HCT116 (cell line): ENCODE data around the gene IQCB1.

Experiments used
- EZH2 ChIP-seq: fragments of 200-600 bp; sonication (generic); IDR thresholded peaks from 2 replicates; pipeline ENCODE4 v1.6.1; 2017; ENCODE audit warnings: antibody characterized with exemption, mixed run types
- EZH2phosphoT487 ChIP-seq: fragments of 200-600 bp; IDR thresholded peaks from 2 replicates; pipeline ENCODE4 v1.6.1; 2018; ENCODE audit warnings: antibody characterized with exemption, borderline replicate concordance
- POLR2A ChIP-seq: IDR thresholded peaks from 2 replicates; pipeline ENCODE4 v1.7.0; 2011; ENCODE audit warnings: borderline replicate concordance; ENCODE audit not compliant: insufficient read depth, insufficient read length; ENCODE audit errors: extremely low read depth
- POLR2AphosphoS5 ChIP-seq: IDR thresholded peaks from 2 replicates; pipeline ENCODE4 v1.6.1; 2011; ENCODE audit warnings: mild to moderate bottlenecking, low read depth, low read length, moderate library complexity
- SIN3A ChIP-seq: IDR thresholded peaks from 2 replicates; pipeline ENCODE4 v1.6.1; 2012; ENCODE audit warnings: low read depth
- SP1 ChIP-seq: IDR thresholded peaks from 2 replicates; pipeline ENCODE4 v1.6.1; 2012; ENCODE audit warnings: low read depth
- TCF7L2 ChIP-seq: IDR thresholded peaks from 2 replicates; pipeline ENCODE4 v1.7.0; 2011; ENCODE audit warnings: borderline replicate concordance, inconsistent platforms; ENCODE audit not compliant: insufficient read depth, insufficient read length; ENCODE audit errors: extremely low read depth
- YY1 ChIP-seq: IDR thresholded peaks from 2 replicates; pipeline ENCODE4 v1.6.1; 2011; ENCODE audit warnings: low read length, low read depth, moderate library complexity, mild to moderate bottlenecking; ENCODE audit not compliant: insufficient replicate concordance; ENCODE audit errors: extremely low read depth
- ZFX ChIP-seq: fragments of 450-650 bp; IDR thresholded peaks from 2 replicates; pipeline ENCODE4 v1.6.1; 2017
- TF ChIP-seq, protein P1 (sequence below), 3 experiments: fragments of 200-600 bp in 1 of 3; sonication (generic) in 1 of 3; IDR thresholded peaks in 2 of 3; conservative IDR thresholded peaks in 1 of 3; 2 replicates each; pipeline ENCODE4 v1.5.1; 2012 to 2017; ENCODE audit warnings: low read depth in 2 of 3, low read length in 2 of 3, antibody characterized with exemption in 1 of 3, borderline replicate concordance in 1 of 3, control low read depth in 1 of 3, mild to moderate bottlenecking in 1 of 3, mixed read lengths in 1 of 3, mixed run types in 1 of 3, moderate library complexity in 1 of 3; ENCODE audit not compliant: insufficient read depth in 1 of 3
- TF ChIP-seq, protein P2 (sequence below): IDR thresholded peaks from 2 replicates; pipeline ENCODE4 v1.6.1; 2012; ENCODE audit warnings: low read depth
- TF ChIP-seq, protein P3 (sequence below): IDR thresholded peaks from 2 replicates; pipeline ENCODE4 v1.6.1; 2011; ENCODE audit warnings: mild to moderate bottlenecking, low read length, moderate library complexity; ENCODE audit not compliant: insufficient replicate concordance; ENCODE audit errors: extremely low read depth

DNA sequence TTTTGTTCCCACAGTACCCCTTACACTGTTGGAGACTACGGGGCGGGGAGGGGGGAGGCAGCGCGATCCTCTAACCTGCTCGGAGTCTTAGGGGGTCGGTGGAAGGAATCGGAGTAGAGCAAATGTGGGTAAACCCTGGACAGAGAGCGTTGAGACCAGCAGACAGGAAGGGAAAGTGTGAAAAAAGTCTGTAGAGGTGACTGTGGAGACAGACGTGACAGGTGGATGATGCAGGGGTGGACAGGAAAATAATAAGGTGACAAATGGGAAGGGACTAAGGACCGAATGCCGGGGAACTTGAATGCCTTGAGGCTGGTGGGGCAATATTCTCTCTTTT, 573 bp upstream of the IQCB1 start:
- TF ChIP-seq YY1 (no peak), TCF7L2 (no peak), POLR2A (no peak), POLR2AphosphoS5 (no peak), SIN3A (0 out of 2 replicates have a peak, but pooled peaks have one; percentile 8), SP1 (no peak), EZH2 (no peak), ZFX (no peak), EZH2phosphoT487 (no peak)
- TF ChIP-seq, protein P1, sequence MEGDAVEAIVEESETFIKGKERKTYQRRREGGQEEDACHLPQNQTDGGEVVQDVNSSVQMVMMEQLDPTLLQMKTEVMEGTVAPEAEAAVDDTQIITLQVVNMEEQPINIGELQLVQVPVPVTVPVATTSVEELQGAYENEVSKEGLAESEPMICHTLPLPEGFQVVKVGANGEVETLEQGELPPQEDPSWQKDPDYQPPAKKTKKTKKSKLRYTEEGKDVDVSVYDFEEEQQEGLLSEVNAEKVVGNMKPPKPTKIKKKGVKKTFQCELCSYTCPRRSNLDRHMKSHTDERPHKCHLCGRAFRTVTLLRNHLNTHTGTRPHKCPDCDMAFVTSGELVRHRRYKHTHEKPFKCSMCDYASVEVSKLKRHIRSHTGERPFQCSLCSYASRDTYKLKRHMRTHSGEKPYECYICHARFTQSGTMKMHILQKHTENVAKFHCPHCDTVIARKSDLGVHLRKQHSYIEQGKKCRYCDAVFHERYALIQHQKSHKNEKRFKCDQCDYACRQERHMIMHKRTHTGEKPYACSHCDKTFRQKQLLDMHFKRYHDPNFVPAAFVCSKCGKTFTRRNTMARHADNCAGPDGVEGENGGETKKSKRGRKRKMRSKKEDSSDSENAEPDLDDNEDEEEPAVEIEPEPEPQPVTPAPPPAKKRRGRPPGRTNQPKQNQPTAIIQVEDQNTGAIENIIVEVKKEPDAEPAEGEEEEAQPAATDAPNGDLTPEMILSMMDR (IDR thresholded peaks at IDR 0.05 in 2 of 3, conservative IDR thresholded peaks at IDR 0.05 in 1 of 3; ENCODE audit: borderline replicate concordance in 1 of 3, insufficient read depth in 1 of 3, low read depth in 2 of 3, low read length in 2 of 3) = no peak
- TF ChIP-seq, protein P2, sequence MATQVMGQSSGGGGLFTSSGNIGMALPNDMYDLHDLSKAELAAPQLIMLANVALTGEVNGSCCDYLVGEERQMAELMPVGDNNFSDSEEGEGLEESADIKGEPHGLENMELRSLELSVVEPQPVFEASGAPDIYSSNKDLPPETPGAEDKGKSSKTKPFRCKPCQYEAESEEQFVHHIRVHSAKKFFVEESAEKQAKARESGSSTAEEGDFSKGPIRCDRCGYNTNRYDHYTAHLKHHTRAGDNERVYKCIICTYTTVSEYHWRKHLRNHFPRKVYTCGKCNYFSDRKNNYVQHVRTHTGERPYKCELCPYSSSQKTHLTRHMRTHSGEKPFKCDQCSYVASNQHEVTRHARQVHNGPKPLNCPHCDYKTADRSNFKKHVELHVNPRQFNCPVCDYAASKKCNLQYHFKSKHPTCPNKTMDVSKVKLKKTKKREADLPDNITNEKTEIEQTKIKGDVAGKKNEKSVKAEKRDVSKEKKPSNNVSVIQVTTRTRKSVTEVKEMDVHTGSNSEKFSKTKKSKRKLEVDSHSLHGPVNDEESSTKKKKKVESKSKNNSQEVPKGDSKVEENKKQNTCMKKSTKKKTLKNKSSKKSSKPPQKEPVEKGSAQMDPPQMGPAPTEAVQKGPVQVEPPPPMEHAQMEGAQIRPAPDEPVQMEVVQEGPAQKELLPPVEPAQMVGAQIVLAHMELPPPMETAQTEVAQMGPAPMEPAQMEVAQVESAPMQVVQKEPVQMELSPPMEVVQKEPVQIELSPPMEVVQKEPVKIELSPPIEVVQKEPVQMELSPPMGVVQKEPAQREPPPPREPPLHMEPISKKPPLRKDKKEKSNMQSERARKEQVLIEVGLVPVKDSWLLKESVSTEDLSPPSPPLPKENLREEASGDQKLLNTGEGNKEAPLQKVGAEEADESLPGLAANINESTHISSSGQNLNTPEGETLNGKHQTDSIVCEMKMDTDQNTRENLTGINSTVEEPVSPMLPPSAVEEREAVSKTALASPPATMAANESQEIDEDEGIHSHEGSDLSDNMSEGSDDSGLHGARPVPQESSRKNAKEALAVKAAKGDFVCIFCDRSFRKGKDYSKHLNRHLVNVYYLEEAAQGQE = no peak
- TF ChIP-seq, protein P3, sequence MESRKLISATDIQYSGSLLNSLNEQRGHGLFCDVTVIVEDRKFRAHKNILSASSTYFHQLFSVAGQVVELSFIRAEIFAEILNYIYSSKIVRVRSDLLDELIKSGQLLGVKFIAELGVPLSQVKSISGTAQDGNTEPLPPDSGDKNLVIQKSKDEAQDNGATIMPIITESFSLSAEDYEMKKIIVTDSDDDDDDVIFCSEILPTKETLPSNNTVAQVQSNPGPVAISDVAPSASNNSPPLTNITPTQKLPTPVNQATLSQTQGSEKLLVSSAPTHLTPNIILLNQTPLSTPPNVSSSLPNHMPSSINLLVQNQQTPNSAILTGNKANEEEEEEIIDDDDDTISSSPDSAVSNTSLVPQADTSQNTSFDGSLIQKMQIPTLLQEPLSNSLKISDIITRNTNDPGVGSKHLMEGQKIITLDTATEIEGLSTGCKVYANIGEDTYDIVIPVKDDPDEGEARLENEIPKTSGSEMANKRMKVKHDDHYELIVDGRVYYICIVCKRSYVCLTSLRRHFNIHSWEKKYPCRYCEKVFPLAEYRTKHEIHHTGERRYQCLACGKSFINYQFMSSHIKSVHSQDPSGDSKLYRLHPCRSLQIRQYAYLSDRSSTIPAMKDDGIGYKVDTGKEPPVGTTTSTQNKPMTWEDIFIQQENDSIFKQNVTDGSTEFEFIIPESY = no peak
